Hepatocyte (in vitro differentiated cells): ENCODE measurements around the gene PITPNC1.

Experiments
- CTCF ChIP-seq: fragments of 200-600 bp; sonication (generic); IDR thresholded peaks from 2 replicates; pipeline ENCODE4 v1.5.1; 2016; ENCODE audit warnings: antibody characterized with exemption, mild to moderate bottlenecking; ENCODE audit not compliant: poor library complexity
- EZH2 ChIP-seq: fragments of 200-600 bp; sonication (generic); IDR thresholded peaks from 2 replicates; pipeline ENCODE4 v1.6.1; 2016; ENCODE audit warnings: antibody characterized with exemption, mild to moderate bottlenecking, borderline replicate concordance
- EZH2phosphoT487 ChIP-seq: fragments of 200-600 bp; sonication (generic); IDR thresholded peaks from one replicate; pipeline ENCODE4 v1.6.1; 2018; ENCODE audit warnings: antibody characterized with exemption, mild to moderate bottlenecking, low read depth, moderate library complexity; ENCODE audit not compliant: unreplicated experiment, severe bottlenecking

GRCh38 chr17:67359960-67360791, 16.9 kb upstream of the PITPNC1 start:
- TF ChIP-seq CTCF (peak; percentile 27), EZH2 (no peak), EZH2phosphoT487 (no peak)
